RCC 7860 (cell line): Measurements from ENCODE around the gene CCDC13.

ENCODE experiments used
- DNase-seq: peaks from one replicate; pipeline ENCODE4 v3.0.0-alpha.2; 2015; ENCODE audit warnings: low spot score
- FAIRE-seq: peaks from 2 replicates; lab custom pipeline; 2012; peaks lifted over from hg19 to GRCh38; lab: Jason Lieb, UNC

Gene CCDC13

DNA sequence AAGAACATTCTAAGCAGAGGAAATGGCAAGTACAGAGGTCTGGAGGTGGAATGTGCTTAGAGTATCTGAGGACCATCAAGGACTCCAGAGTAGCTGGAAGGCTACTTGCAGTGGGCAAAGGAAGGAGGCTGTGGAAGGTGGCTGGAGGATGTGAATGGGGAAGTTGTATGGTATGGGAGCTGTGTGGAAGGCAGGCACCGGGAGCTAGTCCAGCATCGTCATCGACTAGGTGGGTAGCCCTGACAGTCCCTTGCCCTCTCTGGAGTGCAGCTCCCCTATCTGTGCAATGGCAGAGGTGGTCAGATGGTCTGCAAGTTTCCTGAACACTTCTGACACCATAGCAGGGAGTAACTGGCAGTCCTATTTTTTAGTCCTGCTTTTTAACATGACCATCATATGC is 19.3 kb downstream of the CCDC13 start:
- FAIRE-seq (no peak), DNase-seq (no peak)

DNA sequence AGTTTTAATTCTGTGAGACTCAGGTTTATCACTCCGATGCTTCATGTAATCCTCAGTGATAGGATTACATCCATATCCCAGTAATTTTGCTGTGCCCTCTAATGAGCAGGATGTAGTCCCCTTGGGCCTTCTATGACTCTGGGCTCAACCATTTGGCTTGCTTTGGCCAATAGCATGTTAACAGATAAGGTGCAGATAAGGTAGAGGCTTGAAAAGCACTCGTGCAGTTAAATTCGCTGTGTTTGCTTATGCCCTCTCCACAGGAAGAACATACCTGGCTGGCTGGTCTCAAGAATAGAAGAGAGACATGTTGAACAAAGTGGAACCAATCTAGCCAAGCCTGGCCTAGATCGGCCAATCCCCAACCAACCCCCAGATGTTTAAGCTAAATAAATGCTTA is 20.1 kb downstream of the CCDC13 start:
- FAIRE-seq (no peak), DNase-seq (no peak)

DNA sequence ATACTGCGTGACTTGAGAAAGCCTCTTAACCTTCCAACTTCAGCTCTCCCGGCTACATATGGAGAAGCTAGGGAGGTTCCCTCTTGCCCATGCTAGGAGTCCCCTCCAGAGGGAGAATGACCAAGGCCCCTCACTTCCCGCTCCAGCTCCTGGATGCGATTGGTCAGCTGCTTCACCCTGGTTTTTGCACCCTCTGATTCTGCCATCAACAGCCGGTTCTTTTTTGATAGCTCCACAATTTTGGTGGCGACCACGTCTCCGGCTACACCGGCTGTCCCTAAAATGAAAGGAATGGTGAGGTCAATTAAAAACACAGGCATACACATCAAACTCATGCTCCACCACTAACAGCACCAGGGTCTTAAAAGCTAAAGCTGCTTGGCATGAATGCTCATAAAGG is 20.6 kb downstream of the CCDC13 start:
- no peak for DNase-seq
- FAIRE-seq: no peak

DNA sequence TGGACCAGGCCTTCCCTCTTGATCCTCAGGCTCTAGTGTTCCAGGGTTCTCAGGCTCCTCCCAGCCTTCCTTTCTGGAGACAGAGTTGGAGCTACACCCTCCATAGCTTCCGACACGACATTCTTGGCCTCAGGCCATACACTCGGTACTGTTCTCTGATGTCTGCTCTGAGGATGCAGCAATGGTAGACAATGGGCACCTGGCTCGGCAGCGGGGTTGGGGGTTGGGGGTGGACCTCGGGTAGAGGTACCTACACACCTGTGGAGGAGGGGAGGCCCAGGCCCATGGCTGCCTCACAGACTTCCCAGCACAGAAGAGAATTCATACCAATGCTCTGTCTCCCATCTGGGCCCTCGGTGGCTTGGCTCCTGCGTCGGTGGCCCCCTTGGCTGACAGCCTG is 21.4 kb downstream of the CCDC13 start:
- no peak for DNase-seq
- no peak for FAIRE-seq

DNA sequence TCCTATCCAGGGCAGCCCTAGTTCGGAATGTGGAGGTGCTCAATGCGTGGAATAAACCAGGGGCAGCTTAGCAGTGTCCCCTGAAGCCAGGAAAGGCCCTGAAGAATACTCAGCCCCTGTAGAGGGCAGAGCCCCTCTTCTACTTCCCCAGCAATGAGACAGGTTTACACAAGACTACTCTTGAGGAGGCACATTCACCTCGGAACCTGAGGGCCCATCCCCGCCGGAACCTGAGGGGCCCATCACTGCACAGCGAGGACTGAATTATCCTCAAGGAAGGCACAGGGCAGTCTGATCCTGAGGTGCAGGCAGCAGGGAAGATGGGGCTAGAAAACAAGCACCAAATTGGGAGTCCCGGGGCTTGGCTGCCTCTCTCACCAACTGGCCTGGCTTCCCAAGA is 22.2 kb downstream of the CCDC13 start:
- DNase-seq (no peak), FAIRE-seq (no peak)

DNA sequence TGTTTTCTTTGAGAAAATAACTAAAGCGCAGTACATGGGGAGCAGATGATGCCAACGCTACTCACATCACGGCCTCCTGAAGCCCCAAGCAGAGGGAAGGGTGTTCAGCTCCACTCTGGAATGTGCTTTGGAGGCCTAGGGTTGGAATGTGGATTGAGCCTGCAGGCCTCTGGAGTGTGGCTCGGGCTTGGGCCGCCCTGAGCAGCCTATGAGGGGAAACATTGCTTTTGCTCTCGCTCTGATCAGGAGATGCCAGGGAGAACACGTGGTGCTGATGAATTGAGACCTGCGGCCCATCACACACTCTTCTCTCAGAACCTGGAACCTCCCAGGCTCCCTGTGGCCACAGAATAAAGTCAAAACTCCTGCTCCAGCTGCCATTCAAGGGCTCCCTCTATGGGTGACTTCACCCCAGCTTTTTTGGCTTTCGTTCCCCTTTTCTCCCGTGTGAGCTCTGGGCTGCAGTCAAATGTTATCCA is 23.3 kb downstream of the CCDC13 start:
- DNase-seq (no peak), FAIRE-seq (no peak)

DNA sequence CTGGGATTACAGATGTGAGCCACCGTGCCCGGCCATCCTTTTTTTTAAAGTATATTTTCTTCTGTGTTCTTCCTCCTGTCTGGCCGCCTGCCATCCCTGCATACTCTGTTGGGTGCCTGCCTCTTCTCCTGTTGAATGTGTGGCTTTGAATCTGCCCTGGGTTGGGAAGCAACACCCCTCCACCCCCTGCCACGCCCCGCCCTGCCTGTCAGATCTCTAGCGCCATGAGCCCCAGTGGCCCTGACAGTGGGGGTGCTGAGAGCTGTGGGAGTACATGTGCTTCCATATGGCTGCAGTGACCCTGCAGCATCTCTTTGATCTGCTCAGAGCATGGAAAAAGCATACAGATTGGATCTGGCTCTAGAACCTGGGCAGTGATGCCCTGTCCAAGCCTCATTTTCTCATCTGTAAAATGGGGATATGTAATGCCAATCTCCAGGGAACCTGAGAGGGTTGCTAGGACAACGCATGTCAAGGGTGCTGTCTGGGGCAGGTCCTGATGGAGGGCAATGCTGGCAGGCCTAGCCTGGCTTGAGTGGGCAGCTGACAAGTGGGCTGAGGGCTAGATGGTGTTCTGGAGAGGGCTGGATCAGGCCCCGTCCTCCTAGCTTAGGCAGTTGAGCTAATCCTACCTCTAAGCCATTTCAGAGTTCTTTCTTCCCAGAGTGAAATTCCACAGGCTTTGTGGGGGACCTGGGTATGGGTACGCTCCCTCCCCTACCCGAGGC is 23.9 kb downstream of the CCDC13 start:
- FAIRE-seq (no peak), DNase-seq (no peak)

DNA sequence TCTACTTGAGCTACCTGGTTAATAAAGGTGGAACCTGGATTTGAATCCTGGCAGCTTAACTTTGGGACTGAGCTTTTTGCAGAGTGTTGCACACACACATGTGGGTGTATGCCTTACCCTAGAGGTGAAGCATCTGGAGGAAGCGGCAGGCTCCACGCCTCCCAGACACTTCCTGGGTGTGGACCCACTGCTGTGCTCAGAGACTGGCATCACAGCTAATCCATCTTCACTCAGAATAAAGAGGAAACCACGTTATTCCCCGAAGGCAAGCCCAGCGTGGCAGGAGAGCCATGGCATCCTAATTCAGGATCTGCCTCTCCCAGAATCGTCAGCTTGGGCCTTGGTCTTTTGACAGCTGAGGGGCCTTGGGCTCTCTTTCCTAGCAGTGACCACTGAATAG is 25.5 kb downstream of the CCDC13 start:
- FAIRE-seq (no peak), DNase-seq (no peak)

DNA sequence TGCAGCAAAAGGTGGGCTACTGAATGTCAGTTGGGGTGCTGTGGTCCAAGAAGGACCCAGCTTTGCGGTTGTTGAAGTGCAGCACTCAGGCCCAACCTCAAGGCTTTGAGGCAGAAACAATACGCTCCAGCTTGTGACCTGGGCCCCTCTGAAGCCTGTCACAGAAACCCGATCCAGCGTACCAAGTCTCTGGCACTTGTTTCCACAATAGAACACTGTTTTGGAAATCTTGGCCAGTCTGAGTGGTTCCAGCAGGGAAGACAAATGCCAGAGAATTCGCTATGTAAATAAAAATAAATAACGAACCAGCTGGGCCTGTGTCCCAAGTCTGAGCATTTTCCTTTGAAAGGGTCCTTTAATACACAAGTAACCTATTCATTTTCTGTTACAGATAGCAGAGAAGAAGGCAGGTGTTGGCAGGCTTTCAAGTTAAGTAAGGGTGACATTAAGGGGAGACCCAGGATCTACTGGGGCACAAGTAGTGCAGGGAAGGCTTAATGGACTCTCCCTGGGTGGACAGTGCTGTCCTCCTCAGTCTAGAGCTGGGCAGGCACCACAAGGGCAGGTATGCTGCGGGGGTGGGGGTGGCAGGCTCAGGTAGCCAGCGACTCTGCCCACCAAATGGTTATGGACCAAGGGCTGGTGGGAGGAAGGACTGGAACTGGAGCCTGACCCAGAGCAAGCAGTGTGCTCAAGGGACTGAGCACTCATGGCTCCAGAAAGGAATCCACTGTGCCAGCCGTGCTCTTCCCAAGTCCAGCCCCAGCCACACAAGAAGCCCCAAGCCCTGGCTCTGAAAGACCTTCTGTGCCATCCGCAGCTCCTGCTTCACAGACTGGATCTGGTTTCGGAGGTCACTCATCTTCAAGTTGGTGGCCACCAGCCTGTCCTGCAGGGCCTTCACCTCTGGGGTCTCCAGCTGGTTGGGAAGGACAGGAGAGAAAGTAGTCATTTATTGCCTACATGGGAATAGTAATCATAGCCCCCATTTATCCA is 26.3 kb downstream of the CCDC13 start:
- FAIRE-seq (no peak), DNase-seq (no peak)

DNA sequence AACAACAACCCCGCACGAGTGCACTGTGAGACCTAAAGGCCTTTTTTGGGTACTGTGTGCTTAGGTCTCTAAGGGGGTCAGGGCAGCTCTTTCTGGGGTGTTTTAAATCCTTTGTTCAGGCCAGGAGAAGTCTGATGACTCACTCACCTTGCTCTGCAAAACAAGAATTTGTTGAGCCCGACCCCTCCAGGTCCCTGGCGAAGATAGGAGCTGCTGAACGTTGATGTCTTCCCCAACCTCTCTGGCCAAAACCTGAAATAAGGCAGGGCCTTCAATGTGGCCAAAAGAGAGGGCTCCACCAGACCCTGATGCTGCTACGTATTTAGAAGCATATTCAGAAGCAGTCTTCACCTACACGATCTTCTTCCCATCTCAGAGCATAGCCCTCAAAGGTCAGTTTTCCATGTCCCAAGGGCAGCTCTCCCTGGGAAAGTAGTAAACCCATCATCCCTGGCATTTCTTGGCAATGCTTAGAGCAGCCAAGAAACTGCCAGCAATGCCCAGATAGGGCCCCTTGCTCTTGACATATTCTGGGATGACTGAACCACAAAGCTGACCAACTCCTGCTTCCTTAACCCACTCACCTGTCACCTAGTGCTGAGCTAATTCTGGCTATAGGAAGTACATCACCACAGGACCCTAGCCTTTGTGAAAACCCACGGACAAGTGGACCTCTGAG is 27.1 kb downstream of the CCDC13 start:
- DNase-seq (no peak), FAIRE-seq (no peak)

DNA sequence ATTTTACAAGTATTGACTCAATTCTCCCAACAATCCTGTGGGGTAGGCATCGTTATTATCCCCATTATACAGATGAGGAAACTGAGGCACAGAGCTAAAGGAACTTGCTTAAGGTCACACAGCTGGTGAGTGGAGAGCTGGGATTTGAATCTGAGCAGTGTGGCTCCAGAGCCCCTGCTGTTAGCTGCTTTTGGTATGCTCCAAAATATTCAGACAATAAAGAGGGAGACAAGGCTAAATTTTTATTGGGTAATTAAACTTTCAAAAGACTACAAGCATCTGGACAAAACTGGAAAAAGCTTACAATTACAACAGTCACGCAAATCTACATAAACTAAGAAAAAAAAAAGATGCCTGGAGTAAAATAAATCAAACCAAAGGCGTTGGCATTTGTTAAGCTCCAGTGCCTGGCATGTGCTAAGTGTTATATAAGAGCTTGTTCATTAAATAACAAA is 27.7 kb downstream of the CCDC13 start:
- FAIRE-seq (no peak), DNase-seq (no peak)

DNA sequence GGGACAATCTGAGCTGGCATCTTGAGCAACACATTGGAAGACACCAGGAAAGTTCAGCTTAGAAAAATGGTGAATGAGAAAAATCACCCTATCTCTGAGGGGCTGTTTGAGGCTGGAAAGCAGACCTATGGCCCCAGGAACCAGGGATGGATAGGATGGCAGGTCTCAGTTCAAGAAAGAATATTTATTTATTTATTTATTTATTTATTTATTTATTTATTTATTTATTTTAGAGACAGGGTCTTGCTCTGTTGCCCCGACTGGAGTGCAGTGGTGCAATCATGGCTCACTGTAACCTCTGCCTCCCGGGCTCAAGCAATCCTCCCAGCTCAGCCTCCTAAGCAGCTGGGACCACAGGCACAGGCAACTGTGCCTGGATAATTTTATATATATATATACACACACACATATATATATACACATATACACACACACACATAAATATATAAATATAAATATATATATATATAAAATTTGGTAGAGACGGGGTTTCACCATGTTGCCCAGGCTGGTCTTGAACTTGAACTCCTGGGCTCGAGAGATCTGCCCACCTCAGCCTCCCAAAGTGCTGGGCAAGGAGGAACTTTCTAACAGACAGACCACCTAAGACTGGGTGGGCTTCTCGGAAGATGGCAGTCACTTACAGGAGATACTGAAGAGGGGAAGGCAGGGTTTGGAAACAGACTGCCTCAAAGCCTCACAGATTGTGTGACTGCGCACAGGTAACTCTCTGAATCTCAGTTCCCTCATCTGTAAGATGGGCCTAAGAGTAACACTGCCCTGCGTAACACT is 29.7 kb downstream of the CCDC13 start:
- DNase-seq: no peak
- FAIRE-seq: no peak

DNA sequence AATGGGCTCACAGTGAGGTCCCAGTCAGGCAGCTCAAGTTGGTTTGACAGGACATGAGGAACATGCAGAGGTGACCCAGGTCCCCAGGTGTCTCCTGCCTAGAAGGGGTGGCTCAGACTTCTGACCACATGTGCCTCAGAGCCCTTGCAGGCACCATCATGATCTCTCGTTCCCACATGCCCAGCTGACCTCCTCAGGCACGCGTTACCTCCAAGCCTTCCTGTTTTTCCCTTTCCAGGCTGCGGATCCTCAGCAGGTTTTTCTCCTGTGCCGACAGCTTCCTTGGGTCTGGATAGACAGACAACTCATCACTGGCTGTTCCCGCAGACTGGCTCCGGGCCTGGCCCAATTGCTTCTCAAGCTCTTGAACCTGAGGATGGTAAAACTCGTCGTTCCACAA is 30.4 kb downstream of the CCDC13 start:
- FAIRE-seq (no peak), DNase-seq (no peak)

DNA sequence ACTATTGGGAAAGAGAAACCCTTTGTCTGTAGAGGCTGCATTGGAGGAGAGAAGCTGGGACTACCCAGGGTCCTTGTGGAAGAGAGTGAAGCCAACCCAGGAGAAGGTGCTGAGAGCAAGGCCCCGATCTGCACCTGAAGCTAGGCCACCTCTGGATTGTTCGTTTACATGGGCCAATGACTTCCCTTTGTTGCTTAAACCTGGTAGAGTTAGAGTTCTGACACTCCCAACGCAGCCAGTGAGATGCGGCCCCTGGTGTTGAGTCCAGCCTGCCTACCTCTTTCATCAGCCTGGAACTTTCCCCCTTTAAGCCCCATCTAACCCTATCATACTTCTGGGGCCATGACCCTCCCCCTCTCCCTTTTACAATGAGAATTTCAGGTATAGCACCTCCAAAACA is 30.8 kb downstream of the CCDC13 start:
- no peak for DNase-seq

DNA sequence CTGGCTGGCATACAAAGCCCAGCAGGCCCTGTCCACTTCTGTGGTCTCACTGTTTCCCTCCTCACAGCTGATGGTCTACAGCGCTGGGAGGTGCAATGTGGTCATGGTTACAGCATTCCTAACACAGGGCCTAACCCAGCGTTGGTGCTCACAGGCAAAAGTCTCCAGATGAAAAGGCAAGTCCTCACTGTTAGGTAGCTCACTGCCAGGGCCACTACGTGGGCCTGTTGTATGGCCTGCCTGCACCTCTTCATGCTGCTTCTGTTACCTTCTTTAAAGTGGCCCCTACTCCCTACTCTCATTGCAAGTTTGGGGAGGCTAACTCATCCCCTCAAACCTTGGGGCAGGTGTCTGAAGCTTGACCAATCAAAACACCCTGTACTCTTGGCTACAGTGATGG is 31.3 kb downstream of the CCDC13 start:
- FAIRE-seq: no peak
- DNase-seq: no peak

More for the DNA sequence above, 30.8 kb downstream of the CCDC13 start:
- no peak for FAIRE-seq

DNA sequence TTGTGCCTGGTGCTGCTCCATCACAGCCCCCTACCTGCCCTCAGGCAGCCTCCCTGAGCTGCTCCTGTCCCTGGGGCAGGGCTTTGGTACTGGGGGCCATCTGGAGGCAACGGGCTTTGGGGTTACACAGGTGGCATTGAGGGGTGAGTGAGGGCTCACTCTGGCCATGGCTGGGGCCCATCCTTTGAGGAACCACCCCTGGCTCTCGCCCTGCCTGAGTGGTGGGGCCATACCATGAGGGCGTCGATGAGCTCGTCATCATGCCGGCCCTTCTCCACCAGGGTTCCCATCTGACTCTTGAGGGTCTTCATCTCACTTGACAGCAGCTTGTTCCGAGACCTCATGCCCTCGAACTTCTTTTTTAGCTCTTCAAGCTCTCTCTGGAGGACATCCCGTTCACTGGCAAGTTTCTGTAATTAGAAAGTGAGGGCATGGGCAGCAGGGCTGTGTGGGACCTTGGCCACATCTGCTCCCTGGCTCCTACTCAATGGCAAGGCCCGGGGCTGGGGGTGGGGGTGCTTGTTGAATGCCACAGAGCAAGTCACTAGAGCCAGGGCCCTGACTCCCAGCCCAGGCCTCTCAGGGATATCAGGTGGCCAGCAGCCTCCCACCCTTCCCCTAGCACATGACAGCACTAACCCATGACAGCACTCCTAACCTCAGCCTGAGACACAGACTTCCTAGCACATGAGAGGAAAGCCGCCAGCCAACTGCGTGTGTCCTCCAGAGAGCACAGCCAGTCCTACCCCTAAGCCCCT is 33.5 kb downstream of the CCDC13 start:
- DNase-seq (no peak), FAIRE-seq (no peak)

DNA sequence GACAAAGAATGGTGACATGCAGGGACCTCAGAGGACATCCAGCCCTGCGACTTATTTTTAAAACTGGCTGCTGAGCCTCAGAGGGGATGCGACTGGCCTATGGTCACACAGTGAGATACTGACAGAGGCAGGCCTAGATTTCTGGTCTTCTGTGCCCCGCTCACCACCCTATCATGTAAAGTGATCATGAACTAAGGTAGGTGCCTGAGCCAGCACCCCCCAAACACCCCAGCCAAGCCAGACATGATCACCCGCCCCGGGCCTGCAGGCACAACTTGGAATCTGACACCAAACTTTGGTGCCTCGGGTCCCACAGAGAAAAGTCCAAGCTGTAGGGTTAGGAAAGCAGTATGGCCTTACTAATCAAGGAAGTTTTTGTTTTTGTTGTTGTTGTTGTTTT is 36.5 kb downstream of the CCDC13 start:
- FAIRE-seq: no peak
- DNase-seq: no peak

DNA sequence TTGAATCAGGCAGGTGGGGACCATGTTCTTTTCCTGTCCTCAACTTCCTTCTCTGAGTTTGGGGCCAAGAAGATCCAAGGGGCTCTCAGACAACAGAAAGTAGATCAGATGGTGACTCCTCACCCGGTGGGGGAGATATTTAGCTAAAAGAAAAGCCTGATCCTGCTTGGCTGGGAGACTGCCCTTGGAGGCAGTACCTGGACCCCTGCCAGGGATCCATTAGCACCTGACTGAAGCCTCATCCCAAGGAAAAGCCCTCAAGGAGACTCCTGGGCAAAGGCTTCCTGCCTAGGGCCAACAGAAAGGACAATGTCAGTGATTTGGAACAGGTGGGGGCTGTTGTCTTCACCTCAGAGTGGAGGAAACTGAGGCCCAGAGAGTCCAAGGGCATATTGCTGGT is 37.0 kb downstream of the CCDC13 start:
- FAIRE-seq (no peak), DNase-seq (no peak)

DNA sequence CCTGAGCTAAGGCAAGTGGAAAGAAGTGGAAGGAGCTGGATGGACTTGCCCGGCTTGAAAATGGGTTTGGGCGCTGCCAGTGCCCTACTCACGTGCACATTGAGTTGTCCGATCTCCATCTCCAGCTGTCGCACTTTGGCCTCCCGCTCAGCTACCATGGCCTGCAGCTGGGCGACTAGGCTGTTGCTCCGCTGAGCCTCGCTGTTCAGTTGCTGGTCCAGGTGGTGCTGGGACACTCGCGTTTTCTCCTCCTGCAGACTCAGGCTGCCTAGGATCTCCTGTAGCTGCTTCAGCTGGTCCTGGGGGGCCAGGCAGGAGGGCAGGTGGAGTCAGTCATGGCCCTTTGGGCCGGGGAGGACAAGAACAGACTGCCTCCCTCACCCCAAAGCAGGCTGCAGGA is 37.4 kb downstream of the CCDC13 start:
- DNase-seq (no peak), FAIRE-seq (no peak)

DNA sequence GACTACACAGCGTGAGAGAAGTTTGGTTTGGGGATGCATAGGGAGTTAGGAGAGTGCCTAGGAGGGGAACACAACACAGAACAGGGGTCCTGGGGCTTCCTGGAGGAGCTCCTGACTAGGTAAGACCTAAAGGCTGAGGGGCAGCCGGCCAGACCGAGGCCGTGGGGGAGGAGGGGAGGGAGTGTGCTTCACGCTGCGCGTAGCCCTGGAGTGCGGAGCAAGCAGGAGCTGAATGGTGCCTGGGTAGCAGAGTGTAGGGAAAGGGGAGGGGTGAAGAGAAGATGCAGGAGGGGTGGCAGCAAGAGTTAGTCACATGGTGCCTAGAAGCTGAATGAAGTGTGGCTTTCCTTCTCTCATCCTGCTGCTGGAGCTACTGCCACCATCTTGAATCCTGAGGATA is 38.0 kb downstream of the CCDC13 start:
- DNase-seq (no peak), FAIRE-seq (no peak)
